ENCODE data around the gene MCF2L.

Gene MCF2L

DNA sequence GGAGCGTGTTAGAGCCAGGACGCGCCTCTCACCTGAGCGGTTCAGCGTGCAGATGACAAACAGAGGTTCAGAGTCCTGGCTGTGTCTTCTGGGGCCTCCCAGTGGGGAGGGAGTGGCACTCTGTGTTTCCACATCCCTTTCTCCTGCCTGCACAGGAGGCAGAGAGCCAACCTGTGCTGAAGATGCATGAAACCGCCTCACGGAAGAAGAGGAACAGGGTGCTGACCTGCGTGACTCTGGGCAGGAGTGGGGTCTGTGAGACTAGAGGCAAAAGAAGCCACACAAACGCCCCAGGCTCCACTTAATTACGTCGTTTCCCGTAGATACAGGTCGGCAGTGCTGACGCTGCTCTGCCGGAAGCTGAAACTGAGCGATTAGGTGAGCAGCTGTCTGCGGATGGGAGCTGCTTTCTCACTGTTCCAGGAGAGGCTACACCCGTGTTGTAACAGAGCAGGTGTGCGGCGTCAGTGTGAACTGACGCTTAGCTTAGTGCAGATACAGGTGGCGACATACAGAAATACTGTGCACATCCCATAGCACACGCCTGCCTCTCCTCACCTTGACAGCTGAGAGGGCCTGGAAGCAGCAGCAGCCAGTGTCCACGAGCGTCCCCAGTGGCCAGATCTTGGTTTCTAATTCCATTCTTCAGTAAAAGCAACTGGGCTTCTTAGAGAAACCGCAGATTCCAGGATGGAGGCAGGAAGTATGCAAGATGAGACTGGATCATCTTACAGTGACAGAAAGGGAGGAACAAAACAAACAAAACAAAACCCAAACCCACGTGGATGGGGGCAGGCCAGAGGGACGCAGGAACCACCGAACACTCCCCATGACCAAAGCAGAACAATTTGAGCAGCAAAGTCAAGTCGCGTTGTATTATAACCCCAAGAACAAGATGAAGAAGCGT is 37.7 kb upstream of the MCF2L start:
- TF ChIP-seq BACH2 (CRISPR knock-in tag; IDR thresholded peaks at IDR 0.05; ENCODE audit: borderline replicate concordance): no peak
- TF ChIP-seq ISL1 (CRISPR knock-in tag; IDR thresholded peaks at IDR 0.05): no peak
- TF ChIP-seq ARNTL (CRISPR knock-in tag; IDR thresholded peaks at IDR 0.05; ENCODE audit: borderline replicate concordance, low read depth): no peak
- TF ChIP-seq, protein P1, sequence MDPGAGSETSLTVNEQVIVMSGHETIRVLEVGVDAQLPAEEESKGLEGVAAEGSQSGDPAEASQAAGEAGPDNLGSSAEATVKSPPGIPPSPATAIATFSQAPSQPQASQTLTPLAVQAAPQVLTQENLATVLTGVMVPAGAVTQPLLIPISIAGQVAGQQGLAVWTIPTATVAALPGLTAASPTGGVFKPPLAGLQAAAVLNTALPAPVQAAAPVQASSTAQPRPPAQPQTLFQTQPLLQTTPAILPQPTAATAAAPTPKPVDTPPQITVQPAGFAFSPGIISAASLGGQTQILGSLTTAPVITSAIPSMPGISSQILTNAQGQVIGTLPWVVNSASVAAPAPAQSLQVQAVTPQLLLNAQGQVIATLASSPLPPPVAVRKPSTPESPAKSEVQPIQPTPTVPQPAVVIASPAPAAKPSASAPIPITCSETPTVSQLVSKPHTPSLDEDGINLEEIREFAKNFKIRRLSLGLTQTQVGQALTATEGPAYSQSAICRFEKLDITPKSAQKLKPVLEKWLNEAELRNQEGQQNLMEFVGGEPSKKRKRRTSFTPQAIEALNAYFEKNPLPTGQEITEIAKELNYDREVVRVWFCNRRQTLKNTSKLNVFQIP (CRISPR knock-in tag; IDR thresholded peaks at IDR 0.05; ENCODE audit: borderline replicate concordance, low read depth): no peak
- TF ChIP-seq, protein P2, sequence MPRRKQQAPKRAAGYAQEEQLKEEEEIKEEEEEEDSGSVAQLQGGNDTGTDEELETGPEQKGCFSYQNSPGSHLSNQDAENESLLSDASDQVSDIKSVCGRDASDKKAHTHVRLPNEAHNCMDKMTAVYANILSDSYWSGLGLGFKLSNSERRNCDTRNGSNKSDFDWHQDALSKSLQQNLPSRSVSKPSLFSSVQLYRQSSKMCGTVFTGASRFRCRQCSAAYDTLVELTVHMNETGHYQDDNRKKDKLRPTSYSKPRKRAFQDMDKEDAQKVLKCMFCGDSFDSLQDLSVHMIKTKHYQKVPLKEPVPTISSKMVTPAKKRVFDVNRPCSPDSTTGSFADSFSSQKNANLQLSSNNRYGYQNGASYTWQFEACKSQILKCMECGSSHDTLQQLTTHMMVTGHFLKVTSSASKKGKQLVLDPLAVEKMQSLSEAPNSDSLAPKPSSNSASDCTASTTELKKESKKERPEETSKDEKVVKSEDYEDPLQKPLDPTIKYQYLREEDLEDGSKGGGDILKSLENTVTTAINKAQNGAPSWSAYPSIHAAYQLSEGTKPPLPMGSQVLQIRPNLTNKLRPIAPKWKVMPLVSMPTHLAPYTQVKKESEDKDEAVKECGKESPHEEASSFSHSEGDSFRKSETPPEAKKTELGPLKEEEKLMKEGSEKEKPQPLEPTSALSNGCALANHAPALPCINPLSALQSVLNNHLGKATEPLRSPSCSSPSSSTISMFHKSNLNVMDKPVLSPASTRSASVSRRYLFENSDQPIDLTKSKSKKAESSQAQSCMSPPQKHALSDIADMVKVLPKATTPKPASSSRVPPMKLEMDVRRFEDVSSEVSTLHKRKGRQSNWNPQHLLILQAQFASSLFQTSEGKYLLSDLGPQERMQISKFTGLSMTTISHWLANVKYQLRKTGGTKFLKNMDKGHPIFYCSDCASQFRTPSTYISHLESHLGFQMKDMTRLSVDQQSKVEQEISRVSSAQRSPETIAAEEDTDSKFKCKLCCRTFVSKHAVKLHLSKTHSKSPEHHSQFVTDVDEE (CRISPR knock-in tag; IDR thresholded peaks at IDR 0.05): no peak
- TF ChIP-seq ZNF565 (CRISPR knock-in tag; conservative IDR thresholded peaks at IDR 0.05; ENCODE audit: low read depth): no peak
- ATAC-seq: peak; percentile 87

DNA sequence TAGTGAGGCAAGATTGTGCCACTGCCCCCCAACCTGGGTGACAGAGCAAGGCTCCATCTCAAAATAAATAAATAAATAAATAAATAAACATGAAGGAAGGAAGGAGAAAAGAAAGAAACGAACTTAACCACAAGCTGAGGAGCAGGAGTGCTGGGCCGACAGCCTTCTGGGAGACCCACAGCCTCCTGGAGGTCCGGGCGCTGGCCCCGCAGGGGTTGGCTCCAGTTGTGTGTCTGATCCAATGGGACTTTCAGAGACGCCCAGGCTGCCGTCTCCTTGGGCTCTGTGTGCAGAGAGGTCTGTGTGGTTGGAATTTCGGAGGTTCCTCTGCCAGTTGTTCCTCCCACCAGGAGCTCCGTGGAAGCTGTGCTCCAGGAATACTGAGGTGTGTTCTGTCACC is 36.0 kb upstream of the MCF2L start:
- TF ChIP-seq, protein P3, sequence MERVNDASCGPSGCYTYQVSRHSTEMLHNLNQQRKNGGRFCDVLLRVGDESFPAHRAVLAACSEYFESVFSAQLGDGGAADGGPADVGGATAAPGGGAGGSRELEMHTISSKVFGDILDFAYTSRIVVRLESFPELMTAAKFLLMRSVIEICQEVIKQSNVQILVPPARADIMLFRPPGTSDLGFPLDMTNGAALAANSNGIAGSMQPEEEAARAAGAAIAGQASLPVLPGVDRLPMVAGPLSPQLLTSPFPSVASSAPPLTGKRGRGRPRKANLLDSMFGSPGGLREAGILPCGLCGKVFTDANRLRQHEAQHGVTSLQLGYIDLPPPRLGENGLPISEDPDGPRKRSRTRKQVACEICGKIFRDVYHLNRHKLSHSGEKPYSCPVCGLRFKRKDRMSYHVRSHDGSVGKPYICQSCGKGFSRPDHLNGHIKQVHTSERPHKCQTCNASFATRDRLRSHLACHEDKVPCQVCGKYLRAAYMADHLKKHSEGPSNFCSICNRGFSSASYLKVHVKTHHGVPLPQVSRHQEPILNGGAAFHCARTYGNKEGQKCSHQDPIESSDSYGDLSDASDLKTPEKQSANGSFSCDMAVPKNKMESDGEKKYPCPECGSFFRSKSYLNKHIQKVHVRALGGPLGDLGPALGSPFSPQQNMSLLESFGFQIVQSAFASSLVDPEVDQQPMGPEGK (CRISPR knock-in tag; IDR thresholded peaks at IDR 0.05; ENCODE audit: borderline replicate concordance): no peak
- TF ChIP-seq ARNTL (CRISPR knock-in tag; IDR thresholded peaks at IDR 0.05; ENCODE audit: borderline replicate concordance, low read depth) (no peak), ZC3H10 (CRISPR knock-in tag; IDR thresholded peaks at IDR 0.05) (no peak), ISL1 (CRISPR knock-in tag; IDR thresholded peaks at IDR 0.05) (no peak)
- ATAC-seq: no peak

DNA sequence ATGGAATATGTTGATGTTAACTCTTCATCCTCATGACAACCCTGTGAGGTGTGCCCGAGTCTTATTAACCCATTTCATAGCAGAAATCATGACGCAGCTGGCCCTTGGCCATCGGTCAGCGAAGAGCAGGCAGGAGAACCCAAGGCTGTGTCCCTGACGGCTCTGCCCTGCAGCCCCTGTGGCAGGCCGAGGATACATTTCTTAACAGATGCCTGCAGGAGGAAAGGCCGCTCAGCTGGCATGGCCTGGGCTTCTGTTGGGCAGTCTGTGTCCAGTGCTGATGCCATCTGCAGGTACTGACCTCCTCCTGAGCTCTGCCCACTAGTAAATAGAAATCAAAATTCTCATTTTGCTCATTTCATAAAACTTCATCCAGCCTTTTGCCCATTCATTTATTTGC is 35.4 kb upstream of the MCF2L start:
- ATAC-seq: no peak
- TF ChIP-seq, protein P4, sequence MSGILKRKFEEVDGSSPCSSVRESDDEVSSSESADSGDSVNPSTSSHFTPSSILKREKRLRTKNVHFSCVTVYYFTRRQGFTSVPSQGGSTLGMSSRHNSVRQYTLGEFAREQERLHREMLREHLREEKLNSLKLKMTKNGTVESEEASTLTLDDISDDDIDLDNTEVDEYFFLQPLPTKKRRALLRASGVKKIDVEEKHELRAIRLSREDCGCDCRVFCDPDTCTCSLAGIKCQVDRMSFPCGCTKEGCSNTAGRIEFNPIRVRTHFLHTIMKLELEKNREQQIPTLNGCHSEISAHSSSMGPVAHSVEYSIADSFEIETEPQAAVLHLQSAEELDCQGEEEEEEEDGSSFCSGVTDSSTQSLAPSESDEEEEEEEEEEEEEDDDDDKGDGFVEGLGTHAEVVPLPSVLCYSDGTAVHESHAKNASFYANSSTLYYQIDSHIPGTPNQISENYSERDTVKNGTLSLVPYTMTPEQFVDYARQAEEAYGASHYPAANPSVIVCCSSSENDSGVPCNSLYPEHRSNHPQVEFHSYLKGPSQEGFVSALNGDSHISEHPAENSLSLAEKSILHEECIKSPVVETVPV (CRISPR knock-in tag; IDR thresholded peaks at IDR 0.05): no peak
- TF ChIP-seq ZFP3 (CRISPR knock-in tag; IDR thresholded peaks at IDR 0.05) (no peak), GLIS3 (CRISPR knock-in tag; IDR thresholded peaks at IDR 0.05) (no peak), TOX (CRISPR knock-in tag; IDR thresholded peaks at IDR 0.05; ENCODE audit: borderline replicate concordance) (no peak), SNAI2 (CRISPR knock-in tag; IDR thresholded peaks at IDR 0.05) (no peak), OSR1 (CRISPR knock-in tag; IDR thresholded peaks at IDR 0.05) (no peak), CSDC2 (CRISPR knock-in tag; IDR thresholded peaks at IDR 0.05) (no peak), ZNF8 (CRISPR knock-in tag; IDR thresholded peaks at IDR 0.05) (no peak), ESRRG (CRISPR knock-in tag; IDR thresholded peaks at IDR 0.05) (no peak), TCF4 (CRISPR knock-in tag; IDR thresholded peaks at IDR 0.05; ENCODE audit: borderline replicate concordance) (no peak), ZFP30 (CRISPR knock-in tag; IDR thresholded peaks at IDR 0.05) (no peak), BACH2 (CRISPR knock-in tag; IDR thresholded peaks at IDR 0.05; ENCODE audit: borderline replicate concordance) (no peak), ISL1 (CRISPR knock-in tag; IDR thresholded peaks at IDR 0.05) (no peak), RARB (CRISPR knock-in tag; IDR thresholded peaks at IDR 0.05) (no peak)
- TF ChIP-seq, protein P2 (CRISPR knock-in tag; IDR thresholded peaks at IDR 0.05): no peak
- TF ChIP-seq, protein P1 (CRISPR knock-in tag; IDR thresholded peaks at IDR 0.05; ENCODE audit: borderline replicate concordance, low read depth): no peak
